Left colon (tissue), 2 donors: ENCODE results near the gene TMEM121. TPM values are rescaled to one million over a fixed set of nuclear protein-coding genes. Genes with fewer than 3 reads are reported as not detected.

Experiments used
- ATAC-seq: fragments of 200-7000 bp; cut with Tn5 transposase; one replicate; pipeline ENCODE4 v1.9.1; 2020; ENCODE audit warnings: mild to moderate bottlenecking, moderate library complexity
- DNase-seq, 2 donors: peaks; one replicate each; pipeline ENCODE4 v3.0.0-alpha.2; 2020
- intact Hi-C, 2 donors: fragments of 100-400 bp; cut with DNase I in 1 of 2; cut with micrococcal nuclease in 1 of 2; formaldehyde crosslinking; loops; one replicate each; pipeline versions ENCODE4 v1.11.2 to v1.14.0; 2022; cut with DNase I, micrococcal nuclease
- long read RNA-seq: library from polyadenylated mRNA; unstranded; transcript quantifications from one replicate; pipeline ENCODE4 v2.0.0, GENCODE V29; 2021
- total RNA-seq, 2 donors: library from RNA; stranded (reverse); fragmentation: NEBNext Ultra II Directional; extraction: Animal tissue kit (Norgen Biotek cat#: 25700); gene quantifications; one replicate each; pipeline ENCODE4 v1.2.1, GENCODE V29; 2021
- donor health status: DM: no; HTN: no; CAD: no.
- donor health status: DM: yes; HTN: yes; CAD: no.

The TMEM121 gene
- total RNA-seq, result under 1 TPM; 0.37 to 0.95 TPM
- long read RNA-seq, partial matches to known transcripts, result 0 of 1 reads
- long read RNA-seq, other reads (novel, unspliced or antisense), result 0 of 1 reads

DNA sequence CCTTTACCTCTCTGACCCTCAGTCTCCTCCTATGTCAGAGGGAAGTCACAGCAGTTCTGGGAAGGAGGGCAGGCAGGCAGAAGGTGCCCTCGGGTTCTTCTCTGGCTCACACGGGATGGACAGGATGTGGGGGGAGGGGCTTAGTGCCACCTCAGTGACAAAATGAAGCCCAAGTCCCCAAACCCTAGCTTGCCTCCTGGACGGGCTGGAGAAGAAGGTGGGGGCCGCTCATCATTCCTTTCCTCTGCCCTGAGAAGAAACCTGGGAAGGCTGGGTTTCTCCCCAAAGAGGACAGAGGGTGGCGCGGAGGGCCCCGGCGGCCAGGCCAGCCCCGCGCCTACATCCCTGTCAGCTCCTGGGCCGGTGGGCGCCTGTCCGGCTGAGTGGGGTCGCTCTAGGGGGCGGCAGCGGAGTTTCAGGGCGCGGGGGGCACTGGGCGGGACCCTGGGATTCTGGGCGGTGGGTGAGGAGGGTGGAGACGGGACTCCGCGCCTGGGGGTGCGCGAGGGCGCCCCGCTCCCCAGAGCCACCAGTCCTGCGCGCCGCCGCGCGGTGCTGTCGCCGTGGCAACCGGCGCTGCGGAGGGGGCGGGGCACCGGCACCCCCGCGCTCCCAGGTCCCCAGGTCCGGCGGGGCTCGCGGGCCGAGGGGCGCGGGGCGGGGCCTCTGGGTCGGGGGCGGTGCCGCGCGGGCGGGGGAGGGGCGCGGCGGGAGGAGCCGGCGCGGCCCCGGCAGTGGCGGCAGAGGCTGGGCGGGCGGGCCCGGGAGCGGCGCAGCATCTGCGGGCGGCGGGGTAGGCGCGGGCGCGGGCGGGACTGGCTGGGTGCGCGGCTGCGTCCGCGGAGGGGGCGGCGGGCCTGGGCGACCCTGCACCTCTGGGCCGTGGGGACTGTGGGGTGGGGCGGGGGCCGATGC lies at the start of gene TMEM121:
TMEM121 (plus strand) TSS at position 723 of the 915 bp plus-strand sequence. CDS start 2,252 bp downstream, outside the sequence.
- intact Hi-C loops, result no loop called here
- peak in 1 of 2 donors; percentile 26 for DNase-seq
- ATAC-seq, result no peak

DNA sequence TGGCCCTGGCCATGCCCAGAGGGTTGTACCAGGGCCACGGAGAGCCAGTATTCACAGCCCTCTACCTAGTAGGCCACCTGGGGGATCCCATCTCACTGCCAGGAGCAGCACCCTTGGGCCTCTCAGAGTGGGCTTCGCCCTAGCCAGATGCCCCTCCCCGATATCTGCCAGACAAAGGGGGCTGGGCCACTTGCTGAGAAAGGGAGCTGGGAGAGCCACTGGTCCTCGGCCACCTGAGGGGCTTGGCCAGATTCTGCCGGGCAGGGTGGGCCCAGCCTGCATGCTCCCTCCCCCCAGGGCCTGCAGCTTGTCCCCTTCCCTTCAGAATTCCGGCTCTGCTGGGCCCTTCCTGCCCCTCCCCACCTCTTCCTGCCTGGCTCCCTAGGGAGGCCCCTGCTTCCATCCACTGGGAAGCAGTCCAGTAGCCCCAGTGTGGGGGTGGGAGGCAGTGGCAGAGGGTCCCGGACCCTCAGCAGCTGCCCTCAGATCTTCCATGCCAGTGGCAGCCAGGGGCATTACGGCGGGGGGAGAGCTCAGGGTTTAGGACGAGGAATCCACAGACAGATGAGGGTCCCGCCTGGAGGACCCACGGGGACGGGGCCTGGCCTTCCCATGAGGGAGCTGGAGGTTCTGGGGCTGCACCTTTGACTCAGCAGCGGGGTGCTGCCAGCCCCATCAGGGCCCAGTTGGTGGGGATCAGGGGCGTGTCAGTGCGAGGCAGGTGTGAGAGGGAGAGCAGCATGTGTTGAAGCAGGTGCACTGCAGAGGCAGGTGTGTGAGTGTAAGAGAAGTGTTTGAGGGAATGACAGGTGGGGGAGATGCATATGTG lies 49.3 kb upstream of the TMEM121 start:
- no peak for ATAC-seq
- intact Hi-C loops, result no loop called here

GRCh38 chr14:105477660-105478397 lies 48.6 kb upstream of the TMEM121 start:
- intact Hi-C loops, result no loop called here
- ATAC-seq (no peak), DNase-seq (peak in 1 of 2 donors; percentile 32)

More for the DNA sequence above, 49.3 kb upstream of the TMEM121 start:
- no peak for DNase-seq

DNA sequence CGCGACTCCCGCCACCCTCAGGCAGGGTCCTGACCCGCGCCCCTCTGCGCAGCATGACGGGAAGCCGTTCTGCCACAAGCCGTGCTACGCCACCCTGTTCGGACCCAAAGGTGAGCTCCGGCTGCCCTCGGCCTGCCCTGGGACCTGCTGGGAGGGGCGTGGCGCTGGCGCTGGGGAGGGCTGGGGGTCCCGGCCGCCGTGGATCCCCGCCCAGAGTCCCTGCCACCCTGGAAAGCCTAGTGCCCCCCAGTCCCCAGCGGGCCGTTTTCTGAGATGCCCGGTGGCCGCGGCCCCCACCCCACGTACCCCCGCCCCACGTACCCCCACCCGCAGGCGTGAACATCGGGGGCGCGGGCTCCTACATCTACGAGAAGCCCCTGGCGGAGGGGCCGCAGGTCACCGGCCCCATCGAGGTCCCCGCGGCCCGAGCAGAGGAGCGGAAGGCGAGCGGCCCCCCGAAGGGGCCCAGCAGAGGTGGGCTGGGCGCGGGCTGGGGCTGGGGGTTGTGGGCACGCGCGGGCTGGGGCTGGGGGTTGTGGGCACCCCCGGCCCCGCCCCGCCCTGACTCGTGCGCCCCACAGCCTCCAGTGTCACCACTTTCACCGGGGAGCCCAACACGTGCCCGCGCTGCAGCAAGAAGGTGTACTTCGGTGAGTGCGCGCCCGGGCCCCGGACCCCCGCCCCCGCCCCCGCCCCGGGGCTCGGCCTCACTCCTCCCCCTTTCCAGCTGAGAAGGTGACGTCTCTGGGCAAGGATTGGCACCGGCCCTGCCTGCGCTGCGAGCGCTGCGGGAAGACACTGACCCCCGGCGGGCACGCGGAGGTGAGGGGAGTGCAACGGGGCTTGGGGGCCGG lies 47.8 kb upstream of the TMEM121 start:
- intact Hi-C loops, result no loop called here
- ATAC-seq (no peak), DNase-seq (no peak)

GRCh38 chr14:105479431-105480158 lies 46.8 kb upstream of the TMEM121 start:
- intact Hi-C loops, result no loop called here
- ATAC-seq, result no peak
- no peak for DNase-seq

GRCh38 chr14:105480199-105480746 lies 46.1 kb upstream of the TMEM121 start:
- no peak for ATAC-seq
- intact Hi-C loops, result no loop called here
- peak in 1 of 2 donors; percentile 27 for DNase-seq

- peak; percentile 77 to 90 for DNase-seq
- intact Hi-C loops, result no loop called here
- ATAC-seq, result peak; percentile 70
Observed at GRCh38 chr14:105480807-105481801, 45.3 kb upstream of the TMEM121 start.

- DNase-seq, result peak; percentile 94 to 96
- intact Hi-C loops, result no loop called here
- peak; percentile 70 for ATAC-seq
Observed at GRCh38 chr14:105481886-105482457, 44.4 kb upstream of the TMEM121 start.

- ATAC-seq, result no peak
- intact Hi-C loops, result no loop called here
- DNase-seq, result no peak
Observed at GRCh38 chr14:105482486-105483110, 43.8 kb upstream of the TMEM121 start.

GRCh38 chr14:105483300-105484068 lies 42.9 kb upstream of the TMEM121 start:
- DNase-seq (peak; percentile 58 to 69), ATAC-seq (no peak)
- intact Hi-C loops, result no loop called here

DNA sequence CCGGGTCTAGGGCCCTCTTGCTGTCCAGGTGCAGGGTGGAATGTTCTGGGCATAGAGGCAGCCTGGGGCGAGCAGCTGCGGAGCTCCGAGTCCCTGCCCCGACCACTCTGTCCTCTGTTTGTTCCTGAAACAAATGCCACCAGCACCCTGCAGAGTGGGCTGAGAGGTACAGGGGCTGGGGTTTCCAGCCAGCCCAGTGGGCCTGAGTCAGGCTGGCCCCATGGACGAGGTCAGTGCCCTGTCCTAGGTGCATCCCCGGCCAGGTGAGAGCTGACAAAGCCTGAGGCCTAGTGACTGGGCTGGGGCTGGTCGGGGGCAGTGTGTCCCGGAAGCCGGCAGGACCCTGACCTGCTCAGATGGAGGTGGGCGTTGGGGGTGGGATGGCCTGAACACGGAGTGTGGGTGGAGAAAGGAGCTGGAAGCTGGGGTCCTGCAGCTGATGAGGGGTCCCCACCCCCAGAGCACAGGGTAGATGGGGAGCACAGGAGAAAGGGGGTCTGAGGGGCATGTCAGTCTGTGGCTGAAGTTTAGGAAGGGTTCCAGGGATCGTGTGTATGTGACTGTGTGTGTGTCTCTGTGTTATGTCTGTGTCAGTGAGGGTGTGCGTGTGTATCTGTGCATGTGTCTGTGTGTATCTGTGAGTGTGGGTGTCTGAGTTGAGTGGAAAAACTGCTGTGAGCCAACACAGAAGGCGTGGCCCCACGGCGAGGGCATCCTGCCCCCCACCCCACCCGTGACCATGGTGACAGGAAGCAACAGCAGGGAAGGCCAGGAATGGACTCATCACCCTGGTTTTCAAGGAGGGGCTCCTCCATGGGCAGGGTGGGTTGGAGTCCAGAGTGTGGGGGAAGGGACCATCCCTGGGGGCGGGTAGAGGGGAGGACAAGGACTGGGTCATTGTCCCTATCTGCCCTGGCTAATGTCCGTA lies 42.0 kb upstream of the TMEM121 start:
- ATAC-seq, result no peak
- peak in 1 of 2 donors; percentile 31 for DNase-seq
- intact Hi-C loops, result no loop called here

- intact Hi-C loops, result no loop called here
- no peak for DNase-seq
- no peak for ATAC-seq
Observed at GRCh38 chr14:105484997-105485393, 41.4 kb upstream of the TMEM121 start.

GRCh38 chr14:105485739-105486162 lies 40.6 kb upstream of the TMEM121 start:
- ATAC-seq (no peak), DNase-seq (peak in 1 of 2 donors; percentile 37)
- intact Hi-C loops, result no loop called here
